GM19467 (cell line): Measurements from ENCODE around the gene MUC20.
"Not testable (repeated sequence)": the region's sequence is repeated elsewhere in the genome, so short reads cannot be mapped to it uniquely, and the experiment has no call there.

Experiments
- ATAC-seq: cut with Tn5 transposase; IDR thresholded peaks from one replicate; pipeline ENCODE4 v1.9.1; 2021; ENCODE audit warnings: mild to moderate bottlenecking, moderate library complexity; ENCODE audit not compliant: unreplicated experiment

Gene MUC20

DNA sequence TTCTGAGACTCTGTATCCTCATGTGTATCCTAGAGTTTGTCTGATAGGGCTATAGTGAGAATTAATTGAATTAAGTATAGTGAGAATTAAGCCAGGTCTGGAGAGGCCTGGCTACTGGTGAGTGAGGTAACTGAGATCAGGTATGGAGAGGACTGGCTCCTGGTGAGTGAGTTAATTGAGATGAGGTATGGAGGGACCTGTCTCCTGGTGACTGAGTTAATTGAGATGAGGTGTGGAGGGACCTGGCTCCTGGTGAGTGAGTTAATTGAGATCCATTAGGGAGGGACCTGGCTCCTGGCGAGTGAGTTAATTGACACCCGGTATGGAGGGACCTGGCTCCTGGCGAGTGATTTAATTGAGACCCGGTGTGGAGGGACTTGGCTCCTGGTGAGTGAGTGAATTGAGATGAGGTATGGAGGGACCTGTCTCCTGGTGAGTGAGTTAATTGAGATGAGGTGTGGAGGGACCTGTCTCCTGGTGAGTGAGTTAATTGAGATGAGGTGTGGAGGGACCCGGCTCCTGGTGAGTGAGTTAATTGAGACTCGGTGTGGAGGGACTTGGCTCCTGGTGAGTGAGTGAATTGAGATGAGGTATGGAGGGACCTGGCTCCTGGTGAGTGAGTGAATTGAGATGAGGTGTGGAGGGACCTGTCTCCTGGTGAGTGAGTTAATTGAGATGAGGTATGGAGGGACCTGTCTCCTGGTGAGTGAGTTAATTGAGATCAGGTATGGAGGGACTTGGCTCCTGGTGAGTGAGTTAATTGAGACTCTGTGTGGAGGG is 10.5 kb upstream of the MUC20 start:
- ATAC-seq, result not testable (repeated sequence)

DNA sequence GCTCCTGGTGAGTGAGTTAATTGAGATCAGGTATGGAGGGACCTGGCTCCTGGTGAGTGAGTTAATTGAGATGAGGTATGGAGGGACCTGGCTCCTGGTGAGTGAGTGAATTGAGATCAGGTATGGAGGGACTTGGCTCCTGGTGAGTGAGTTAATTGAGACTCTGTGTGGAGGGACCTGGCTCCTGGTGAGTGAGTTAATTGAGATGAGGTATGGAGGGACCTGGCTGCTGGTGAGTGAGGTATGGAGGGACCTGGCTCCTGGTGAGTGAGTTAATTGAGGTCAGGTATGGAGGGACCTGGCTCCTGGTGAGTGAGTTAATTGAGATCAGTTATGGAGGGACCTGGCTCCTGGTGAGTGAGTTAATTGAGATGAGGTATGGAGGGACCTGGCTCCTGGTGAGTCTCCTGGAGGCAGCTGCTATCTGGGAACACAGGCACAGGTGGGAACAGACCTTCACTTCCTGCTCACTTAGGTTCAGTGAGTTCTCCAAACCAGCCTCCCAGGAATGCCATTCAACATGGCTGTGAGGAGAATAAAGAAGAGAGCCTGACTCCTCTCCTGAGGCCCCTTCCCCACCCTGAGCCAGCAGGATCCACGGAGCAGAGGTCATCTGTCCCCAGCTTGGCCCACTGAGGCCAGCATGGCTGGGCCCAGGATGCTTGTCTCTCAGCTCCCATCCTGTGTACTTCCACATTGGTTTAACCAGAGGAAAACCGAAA is 9.5 kb upstream of the MUC20 start:
- ATAC-seq, result not testable (repeated sequence)

DNA sequence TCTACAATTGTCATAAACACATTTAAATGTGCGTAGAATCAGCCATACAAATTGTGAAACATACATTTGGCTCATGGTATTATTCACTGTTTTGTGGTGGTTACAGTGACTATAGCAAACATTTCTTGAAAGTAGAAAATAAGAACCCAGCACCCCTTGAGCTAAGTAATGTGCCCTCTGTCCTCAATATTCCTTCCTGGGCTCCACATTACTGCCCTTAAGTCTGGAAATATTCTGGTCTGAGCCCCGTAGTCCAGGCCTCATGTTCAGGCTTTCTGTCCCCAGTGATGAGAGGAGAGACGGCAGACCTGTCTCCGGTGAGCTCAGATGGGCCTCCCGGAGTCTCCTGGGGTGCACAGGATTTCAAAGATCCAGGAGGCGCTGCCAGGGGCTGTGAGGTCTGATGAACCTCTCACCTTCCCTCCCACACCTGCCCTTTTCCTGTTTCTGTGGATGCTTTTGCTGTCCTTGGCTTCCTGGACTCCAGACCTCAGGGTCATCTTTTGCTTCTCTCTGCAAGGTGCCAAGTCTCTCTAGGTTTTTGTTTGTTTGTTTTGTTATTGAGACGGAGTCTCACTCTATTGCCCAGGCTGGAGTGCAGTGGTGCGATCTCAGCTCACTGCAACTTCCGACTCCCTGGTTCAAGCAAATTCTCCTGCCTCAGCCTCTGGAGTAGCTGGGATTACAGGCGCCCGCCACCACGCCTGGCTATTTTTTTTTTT is 8.8 kb upstream of the MUC20 start:
- no peak for ATAC-seq

DNA sequence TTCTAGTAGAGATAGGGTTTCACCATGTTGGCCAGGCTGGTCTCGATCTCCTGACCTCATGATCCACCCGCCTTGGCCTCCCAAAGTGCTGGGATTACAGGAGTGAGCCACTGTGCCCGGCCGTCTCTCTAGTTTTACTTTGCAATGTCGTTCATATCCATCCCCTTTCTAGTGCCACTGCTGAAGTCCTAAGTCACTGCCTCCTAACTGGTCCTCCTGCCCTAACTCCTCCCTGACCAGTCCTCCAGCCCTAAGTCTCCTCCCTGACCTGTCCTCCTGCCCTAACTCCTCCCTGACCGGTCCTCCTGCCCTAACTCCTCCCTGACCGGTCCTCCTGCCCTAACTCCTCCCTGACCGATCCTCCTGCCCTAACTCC is 8.3 kb upstream of the MUC20 start:
- not testable (repeated sequence) for ATAC-seq

DNA sequence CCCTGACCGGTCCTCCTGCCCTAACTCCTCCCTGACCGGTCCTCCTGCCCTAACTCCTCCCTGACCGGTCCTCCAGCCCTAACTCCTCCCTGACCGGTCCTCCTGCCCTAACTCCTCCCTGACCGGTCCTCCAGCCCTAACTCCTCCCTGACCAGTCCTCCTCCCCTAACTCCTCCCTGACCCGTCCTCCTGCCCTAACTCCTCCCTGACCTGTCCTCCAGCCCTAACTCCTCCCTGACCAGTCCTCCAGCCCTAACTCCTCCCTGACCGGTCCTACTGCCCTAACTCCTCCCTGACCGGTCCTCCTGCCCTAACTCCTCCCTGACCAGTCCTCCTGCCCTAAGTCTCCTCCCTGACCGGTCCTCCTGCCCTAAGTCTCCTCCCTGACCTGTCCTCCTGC is 7.6 kb upstream of the MUC20 start:
- not testable (repeated sequence) for ATAC-seq

DNA sequence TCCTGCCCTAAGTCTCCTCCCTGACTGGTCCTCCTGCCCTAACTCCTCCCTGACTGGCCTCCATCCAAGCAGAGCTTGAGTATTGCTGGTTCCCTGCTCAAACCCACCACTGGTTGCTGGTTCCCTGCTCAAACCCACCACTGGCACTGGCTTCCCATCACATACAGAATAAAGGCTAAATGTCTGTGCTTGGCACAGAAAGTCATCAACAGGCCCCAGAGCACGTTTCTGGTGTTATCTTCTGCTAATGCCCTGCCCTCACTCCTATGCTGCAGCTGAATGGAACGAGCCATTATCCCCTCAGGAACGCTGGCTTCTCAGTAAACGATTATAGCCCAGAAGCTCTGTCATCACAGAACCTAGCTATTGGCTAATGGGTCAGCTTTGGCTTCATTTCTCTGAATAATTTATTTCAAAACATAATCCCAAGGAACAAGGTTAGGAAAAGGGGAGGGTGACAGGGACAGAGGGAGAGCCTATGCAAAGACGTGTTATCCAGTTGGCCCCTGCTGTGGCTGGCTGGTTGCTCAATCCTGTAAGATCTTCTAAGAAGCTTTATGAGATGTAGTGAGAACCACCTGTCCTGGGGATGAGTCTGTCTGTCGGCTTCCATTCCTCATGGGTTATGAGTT is 6.3 kb upstream of the MUC20 start:
- no peak for ATAC-seq

DNA sequence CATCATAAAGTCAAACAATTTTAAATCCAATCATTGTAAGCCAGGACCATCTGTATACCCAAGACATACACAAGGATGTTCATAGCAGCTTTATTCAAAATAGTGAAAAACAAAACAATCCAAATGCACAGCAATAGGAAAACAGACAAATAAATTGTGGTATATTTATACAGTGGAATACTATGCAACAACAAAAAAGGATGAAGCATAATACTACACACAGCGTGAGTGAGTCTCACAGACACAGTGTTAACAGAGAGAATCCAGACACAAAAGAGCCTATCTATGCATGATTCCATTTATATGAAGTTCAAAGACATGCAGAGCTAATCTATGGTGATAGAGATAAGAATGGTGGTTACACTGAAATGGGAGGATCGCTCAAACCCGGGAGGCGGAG is 5.6 kb upstream of the MUC20 start:
- no peak for ATAC-seq

DNA sequence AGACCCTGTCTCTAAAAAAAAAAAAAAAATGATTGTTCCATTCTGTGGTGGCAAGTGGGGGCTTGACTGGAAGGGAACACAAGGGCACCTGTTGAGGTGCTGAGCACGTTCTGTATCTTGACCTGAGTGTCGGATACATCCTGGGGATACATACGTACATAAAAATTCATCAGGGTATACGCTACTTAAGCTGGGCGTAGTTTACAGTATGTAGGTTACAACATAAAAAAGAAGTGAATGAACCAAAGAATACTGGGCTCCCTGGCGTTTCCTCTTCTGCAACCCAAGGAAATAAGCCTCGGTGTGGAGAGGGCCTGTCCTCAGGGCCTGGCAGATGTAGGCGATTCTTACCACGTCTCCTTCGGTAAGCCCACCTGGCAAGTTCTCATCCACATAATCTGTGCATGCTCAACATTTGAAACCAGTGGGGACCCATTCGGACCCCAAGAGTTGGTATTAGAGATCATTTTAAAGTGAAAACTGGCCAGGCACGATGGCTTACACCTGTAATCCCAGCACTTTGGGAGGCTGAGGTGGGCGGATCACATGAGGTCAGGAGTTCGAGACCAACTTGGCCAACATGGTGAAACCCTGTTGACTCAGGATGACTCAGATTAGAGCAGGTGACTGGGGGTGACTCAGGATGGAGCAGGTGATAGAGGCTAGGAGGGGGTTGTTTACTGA is 5.1 kb upstream of the MUC20 start:
- no peak for ATAC-seq

DNA sequence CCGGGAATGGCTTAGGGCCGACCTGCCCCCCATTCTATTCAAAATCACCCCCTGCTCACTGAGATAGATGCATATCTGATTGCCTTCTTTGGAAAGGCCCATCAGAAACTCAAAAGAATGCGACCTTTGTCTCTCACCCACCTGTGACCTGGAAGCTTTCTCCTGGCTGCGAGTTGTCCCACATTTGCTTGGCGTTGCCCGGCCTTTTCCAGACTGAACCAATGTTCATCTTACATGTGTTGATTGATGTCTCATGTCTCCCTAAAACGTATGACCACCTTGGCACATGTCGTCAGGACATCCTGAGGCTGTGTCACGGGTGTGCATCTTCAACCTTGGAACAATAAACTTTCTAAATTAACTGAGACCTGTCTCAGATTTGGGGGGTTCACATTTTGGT is 3.4 kb upstream of the MUC20 start:
- no peak for ATAC-seq

DNA sequence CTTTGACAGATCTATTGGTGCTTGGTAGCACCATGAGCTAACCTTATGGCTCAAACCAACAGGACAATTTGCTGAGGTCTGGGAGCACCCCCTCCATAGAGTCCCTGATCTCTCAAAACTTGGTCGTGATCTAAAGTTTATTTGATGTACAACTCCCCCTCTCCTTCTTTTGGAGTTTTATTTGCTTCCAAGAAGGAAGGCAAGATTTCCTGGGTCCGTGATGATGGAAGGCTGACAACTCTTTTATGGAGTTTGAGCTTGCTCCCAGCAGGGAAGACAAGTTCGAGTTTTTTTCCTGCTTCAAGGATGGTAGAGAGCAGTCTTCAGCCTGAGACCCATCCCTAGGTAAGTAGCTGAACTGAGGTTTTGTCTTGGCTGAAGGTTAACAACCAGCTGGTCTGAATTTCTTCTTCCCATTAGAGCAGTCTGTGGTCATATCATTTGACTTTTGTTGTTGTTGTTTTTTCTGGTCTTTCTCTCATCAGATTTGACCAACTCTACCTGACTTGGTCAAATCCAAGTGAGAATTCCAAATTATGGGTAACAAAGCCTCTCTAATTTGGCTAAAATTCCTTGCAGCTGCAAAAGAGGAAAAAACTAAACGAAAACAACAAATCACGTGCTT is 2.8 kb upstream of the MUC20 start:
- ATAC-seq, result no peak

DNA sequence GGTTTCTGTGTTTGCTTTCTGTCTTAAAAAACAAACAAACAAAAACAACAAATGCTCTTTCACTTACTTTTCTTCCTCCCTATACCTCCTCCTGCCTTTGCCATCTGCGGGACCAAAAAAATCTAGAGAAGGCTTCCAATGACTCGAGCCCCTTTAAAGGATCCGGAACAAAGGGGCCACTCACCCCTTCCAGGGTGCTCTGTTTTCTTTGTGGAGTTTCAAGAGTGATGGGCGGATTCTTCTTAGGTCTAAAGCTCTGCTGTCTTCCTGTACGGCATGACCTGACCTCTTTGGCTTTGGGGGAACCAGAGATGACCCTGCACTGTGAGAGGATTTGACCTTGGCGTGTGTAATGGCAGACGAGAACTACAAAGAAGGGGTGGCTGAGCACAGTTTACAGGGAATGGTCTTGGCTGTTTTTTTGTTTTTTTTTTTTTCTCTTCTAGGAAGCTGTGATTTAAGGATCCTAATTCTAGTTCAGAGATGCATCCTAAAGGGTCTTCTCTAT is 2.2 kb upstream of the MUC20 start:
- no peak for ATAC-seq

DNA sequence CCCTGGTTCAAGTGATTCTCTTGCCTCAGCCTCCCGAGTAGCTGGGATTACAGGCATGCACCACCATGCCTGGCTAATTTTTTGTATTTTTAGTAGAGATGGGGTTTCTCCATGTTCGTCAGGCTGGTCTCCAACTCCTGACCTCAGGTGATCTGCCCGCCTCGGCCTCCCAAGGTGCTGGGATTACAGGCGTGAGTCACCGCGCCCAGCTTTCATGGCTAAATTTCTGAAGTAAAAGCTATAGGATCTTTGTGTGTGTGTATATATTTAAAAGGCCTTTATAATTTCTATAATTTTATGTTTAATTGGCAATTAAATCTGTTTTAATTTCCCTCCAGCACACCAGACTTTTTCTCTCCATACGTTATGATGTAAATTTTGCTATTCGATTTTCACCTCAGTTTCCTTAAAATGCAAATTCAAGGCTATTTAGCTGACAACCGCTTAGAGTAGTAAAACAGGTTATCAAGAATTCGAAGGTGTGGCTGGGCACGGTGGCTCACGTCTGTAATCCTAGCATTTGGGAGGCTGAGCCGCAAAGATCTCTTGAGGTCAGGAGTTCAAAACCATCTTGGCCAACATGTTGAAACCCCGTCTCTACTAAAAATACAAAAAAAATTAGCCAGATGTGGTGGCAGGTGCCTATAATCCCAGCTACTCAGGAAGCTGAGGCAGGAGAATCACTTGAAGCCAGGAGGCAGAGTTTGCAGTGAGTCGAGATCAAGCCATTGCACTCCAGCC is 1.1 kb upstream of the MUC20 start:
- ATAC-seq, result not testable (repeated sequence)

DNA sequence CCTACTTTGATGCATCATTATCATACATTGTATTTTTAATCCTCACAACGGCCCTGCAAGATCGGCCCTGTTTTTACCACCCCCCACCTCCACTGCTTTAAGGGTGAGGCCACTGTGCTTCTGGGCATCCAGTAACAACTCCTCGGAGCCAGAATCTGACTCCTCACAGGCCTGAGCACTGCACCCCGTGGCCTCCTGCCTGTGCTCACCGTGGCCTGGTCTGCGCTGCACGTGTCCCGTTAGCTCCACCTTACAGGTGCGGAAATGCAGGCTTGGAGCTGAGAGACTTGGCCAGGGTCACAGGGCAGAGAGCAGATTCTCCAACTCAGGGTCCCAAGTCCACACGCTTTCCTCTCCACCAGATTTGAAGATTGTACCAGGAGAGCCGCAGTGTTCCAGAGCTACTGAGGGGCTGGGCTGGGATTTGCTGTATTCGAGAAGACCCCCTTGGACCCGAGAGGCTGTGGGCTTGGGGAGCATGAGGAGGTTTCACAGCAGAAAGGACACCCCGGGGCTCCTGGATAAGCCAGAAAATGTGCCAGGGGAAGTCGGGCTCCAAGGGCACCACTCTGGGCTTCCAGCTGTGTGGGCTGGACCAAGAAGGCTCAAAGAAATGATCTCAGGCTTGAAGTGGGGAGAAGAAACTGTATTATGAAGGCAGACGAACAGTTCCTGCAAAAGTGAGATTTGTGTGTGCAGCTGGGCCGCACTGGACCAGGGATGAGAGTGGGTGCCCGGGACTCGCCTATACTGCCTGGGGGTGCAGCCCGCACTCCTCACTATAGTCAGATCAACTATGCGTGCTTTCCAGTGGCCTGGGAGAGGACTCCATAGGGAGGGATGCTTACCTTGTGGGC is 1.6 kb downstream of the MUC20 start:
- ATAC-seq, result not testable (repeated sequence)

DNA sequence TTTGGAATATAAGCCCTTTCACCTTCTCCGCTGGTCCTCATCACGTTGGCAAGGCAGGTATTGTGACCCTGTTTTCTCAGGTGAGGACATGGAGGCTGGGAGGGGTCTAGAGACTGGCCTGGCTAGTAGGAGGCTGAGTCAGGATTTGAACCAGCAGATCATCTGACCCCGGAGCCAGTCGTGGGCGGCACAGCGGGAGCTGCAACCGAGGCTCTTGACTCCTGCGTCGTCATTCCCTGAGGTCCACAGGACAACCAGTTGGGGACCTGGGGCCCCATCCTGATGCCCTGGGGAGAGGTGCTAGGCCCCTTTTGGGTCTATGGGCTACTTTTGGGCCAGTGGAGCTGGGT is 2.2 kb downstream of the MUC20 start:
- not testable (repeated sequence) for ATAC-seq

DNA sequence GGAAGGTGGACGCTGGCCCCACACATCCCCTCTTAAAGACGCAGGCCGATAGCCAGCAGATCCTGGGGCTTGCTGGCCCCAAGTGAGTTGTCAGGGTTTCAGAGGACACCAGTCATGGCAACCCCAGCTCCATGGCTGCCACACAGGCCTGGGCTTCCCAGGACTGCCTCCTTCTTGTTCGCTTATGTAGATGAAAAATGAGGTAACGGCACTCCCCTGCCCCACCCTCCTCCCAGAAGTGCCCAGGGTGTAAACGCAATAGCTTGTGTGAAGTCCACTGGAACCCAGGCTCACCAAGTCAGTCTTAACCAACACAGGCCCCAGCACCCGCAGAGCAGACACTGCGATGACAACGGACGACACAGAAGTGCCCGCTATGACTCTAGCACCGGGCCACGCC is 3.6 kb downstream of the MUC20 start:
- ATAC-seq, result not testable (repeated sequence)

DNA sequence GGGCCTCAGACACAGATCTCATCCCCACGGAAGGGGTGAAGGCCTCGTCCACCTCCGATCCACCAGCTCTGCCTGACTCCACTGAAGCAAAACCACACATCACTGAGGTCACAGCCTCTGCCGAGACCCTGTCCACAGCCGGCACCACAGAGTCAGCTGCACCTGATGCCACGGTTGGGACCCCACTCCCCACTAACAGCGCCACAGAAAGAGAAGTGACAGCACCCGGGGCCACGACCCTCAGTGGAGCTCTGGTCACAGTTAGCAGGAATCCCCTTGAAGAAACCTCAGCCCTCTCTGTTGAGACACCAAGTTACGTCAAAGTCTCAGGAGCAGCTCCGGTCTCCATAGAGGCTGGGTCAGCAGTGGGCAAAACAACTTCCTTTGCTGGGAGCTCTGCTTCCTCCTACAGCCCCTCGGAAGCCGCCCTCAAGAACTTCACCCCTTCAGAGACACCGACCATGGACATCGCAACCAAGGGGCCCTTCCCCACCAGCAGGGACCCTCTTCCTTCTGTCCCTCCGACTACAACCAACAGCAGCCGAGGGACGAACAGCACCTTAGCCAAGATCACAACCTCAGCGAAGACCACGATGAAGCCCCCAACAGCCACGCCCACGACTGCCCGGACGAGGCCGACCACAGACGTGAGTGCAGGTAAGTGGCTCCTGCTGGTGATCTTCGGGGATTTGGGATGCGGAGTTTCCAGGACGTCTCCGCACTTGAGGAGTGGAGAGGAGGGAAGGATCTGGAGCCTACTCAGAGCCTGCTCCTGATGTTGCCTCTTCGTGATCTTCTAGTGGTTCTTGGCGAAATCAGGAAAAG is 5.3 kb downstream of the MUC20 start:
- not testable (repeated sequence) for ATAC-seq

DNA sequence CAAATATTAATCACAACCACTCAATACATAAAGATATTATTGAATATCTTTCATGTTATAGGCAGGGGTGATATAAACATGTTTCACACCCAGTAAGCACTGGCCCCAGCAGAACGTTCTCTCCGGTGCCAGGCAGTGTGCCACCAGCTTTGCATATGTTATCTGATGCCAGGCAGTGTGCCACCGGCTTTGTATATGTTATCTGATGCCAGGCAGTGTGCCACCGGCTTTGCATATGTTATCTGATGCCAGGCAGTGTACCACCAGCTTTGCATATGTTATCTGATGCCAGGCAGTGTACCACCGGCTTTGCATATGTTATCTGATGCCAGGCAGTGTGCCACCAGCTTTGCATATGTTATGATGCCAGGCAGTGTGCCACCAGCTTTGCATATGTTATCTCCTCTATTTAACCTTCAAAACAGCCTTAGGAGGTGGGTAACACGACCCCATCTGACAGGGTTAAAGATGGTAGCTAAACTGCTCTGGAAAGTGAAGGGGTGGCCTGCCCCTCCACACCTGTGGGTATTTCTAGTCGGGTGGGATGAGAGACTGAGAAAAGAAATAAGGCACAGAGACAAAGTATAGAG is 6.9 kb downstream of the MUC20 start:
- ATAC-seq, result no peak
